EH (cell line): Measurements from ENCODE around the gene CBLN4.

Experiments used
- DNase-seq: peaks from one replicate; pipeline ENCODE4 v3.0.0-alpha.2; 2015; ENCODE audit warnings: low read depth

The CBLN4 gene

GRCh38 chr20:56005389-56005715 lies at the start of gene CBLN4:
TSS of gene CBLN4 (minus strand) at chr20:56005519. CDS start at chr20:56004171, 1,348 bp downstream.
- no peak for DNase-seq

- no peak for DNase-seq
Observed at GRCh38 chr20:56043227-56043626, 37.9 kb upstream of the CBLN4 start.

- DNase-seq, result no peak
Observed at GRCh38 chr20:56032251-56032650, 26.9 kb upstream of the CBLN4 start.

- DNase-seq, result no peak
Observed at GRCh38 chr20:56018716-56019115, 13.4 kb upstream of the CBLN4 start.

- no peak for DNase-seq
Observed at GRCh38 chr20:56018194-56018593, 12.9 kb upstream of the CBLN4 start.

GRCh38 chr20:56017560-56017959 lies 12.2 kb upstream of the CBLN4 start:
- DNase-seq, result no peak

GRCh38 chr20:56014998-56015397 lies 9.7 kb upstream of the CBLN4 start:
- DNase-seq, result no peak

- no peak for DNase-seq
Observed at GRCh38 chr20:56014151-56014550, 8.8 kb upstream of the CBLN4 start.

GRCh38 chr20:56004611-56005388 lies 519 bp downstream of the CBLN4 start:
- no peak for DNase-seq

- DNase-seq, result no peak
Observed at GRCh38 chr20:56004007-56004406, 1.3 kb downstream of the CBLN4 start.

GRCh38 chr20:56002908-56003800 lies 2.2 kb downstream of the CBLN4 start:
- DNase-seq, result no peak

- no peak for DNase-seq
Observed at GRCh38 chr20:56001890-56002289, 3.4 kb downstream of the CBLN4 start.

- DNase-seq, result no peak
Observed at GRCh38 chr20:56001106-56001785, 4.1 kb downstream of the CBLN4 start.

- DNase-seq, result no peak
Observed at GRCh38 chr20:55978550-55978949, 26.8 kb downstream of the CBLN4 start.

- no peak for DNase-seq
Observed at GRCh38 chr20:55977690-55978459, 27.4 kb downstream of the CBLN4 start.

- DNase-seq, result no peak
Observed at GRCh38 chr20:55974491-55975202, 30.7 kb downstream of the CBLN4 start.

- DNase-seq, result no peak
Observed at GRCh38 chr20:55964790-55965189, 40.5 kb downstream of the CBLN4 start.

GRCh38 chr20:55961376-55962330 lies 43.7 kb downstream of the CBLN4 start:
- no peak for DNase-seq

- DNase-seq, result no peak
Observed at GRCh38 chr20:55953201-55953600, 52.1 kb downstream of the CBLN4 start.

- DNase-seq, result no peak
Observed at GRCh38 chr20:55947701-55948100, 57.6 kb downstream of the CBLN4 start.
